Measurements from ENCODE around the gene FXR2.
"Not testable (repeated sequence)": the region's sequence is repeated elsewhere in the genome, so short reads cannot be mapped to it uniquely, and the experiment has no call there.

The FXR2 gene

GRCh38 chr17:7614425-7615264, at the start of gene FXR2:
FXR2 (minus strand) TSS chr17:7614897; CDS start chr17:7614532, 365 bp downstream.
- DNase-seq (ENCODE audit: low spot score) = peak; percentile 100

DNA sequence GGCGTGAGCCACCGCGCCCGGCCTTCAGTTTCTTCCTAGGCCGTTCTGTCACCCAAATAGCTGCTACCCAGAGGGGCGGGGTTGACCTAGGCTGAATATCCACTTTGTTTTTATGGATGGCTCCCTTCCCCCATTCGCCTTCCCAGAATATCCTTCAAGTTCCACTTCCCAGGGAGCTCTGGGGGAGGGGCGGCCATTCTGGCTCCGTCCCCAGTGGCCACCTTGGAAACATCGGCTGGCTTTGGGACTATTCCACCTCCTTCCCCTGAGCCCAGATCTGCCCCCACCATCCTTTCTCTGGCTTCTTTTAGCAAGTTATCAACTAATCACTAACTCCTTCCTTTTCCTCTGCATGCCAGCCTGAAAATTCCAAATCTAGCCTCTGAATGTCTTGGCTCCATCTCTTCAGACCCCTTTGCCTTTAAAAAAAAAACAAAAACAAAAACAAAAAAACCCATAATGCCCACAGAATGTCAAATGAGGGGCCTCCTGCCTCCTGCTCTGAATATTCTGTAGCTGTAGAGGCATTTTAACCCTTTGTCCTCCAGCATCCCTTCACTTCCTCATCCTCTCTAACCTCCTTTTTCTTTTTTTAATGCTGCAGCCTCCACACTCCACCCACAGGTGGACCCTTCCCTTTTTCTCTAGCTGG, 42.4 kb upstream of the FXR2 start:
- peak; percentile 74 for DNase-seq (ENCODE audit: low spot score)

GRCh38 chr17:7655541-7655840, 40.8 kb upstream of the FXR2 start:
- no peak for DNase-seq (ENCODE audit: low spot score)

DNA sequence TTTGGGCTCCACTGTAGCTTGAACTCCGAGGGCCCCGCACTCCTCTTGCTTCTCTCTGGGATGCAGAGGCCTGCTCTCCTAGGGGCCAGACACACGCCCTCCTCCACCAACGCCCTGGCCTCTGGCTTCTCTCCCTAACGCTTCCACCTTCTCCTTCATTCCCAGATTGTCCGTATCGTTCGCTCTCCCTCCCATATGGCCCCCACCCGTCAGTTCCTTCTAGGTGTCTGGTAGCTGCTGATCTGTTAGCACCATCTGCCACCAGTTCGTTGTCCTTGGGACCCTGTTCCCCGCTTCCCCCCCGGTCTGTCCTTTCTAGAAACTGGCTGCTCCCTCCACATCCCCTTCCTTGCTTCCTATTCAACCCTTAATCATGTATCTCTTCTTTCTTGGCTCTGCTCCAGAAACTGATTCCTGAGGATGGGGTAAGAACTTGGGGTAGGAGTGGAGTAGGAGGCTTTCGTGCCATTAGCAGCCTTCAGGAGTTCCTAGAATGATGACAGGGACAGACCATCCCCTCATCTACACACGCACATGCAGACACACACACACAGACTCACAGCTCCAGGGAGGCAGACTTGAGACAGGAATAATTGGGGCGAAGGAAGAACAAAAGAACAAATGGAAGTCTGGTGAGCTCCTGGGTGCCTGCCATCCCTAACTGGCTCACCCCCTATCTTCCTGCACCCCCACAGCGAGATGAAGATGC, 40.3 kb upstream of the FXR2 start:
- no peak for DNase-seq (ENCODE audit: low spot score)

DNA sequence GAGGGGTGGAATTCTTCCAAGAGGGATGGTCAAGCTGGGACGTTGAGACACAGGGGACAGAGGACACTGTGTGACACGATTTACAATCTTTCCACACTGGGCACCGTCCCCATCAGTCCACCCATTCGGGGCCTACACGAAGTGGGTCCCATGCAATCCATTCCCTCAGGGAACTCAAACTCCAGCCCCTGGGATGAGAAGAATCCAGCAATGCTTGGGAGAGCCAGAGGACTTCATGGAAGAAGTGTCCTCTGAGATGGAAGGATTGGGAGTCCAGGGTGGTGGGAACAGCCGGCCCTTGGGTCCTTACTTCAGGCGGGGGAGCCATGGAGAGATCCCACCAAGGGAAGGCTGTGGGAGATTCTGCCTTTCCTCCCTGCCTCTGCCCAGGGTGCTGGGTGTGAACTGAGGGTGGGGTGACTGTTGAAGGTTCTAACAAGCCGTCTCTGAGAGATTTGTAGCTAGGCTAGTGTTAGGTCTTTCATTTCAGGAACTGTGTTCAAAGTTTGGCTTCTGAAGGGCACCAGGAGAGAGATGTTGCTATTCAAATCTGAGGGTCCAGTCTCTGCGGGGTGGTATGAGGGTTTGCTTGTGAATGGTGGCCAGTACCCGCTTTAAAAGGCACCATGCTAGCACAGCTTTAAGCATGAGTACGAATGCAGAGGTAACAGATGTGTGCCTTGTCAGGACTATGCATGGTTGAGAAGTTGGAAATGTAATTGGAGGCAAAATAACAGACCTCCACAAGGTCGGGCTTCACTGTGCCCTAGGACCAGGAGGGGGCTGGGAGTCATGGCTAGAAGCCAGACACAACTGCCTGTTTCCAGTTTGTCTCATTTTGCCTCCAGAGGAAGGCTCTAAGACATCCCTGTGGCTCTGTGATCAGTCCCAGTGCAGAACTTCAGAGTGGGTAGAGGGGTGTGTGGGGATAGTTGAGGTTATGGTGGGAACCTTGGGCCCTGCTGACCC, 38.0 kb upstream of the FXR2 start:
- peak; percentile 40 for DNase-seq (ENCODE audit: low spot score)

DNA sequence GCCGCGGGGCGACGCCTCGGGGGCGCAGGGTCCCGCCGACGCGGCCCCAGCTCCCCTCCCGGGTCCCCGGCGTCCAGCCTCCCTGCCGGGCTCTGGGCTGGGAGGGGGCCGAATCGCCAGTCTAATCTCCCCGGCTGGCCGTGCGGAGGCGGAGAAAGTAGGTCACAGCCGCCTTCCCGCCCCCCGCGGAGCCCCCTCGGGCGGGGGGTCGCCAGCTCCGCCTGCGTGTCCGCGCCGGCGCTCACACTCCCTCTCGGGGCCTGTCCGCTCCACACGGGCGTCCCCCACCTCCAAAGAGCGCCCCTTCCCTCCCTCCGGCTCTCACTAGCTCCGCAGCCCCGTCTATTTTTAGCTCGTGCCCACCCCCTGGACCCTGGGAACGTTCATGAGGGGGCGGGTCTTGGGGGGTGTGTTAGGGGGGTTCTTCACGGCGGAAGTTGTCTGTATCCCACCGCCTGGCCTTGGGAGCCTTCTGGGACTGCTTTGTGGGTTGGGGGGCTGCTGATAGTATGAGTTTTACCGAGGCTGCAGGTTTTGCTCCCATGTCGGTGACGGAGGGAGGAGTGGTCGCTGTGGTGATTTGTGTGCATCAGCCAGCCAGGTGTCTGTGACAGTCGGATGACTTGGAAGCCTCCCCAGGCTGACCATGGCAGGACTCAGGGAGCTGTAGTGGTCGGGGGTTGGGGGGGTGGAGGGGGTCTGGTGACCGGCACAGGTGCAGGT, 37.1 kb upstream of the FXR2 start:
- peak; percentile 50 for DNase-seq (ENCODE audit: low spot score)

- DNase-seq (ENCODE audit: low spot score) = no peak
These were observed 36.5 kb upstream of the FXR2 start for GRCh38 chr17:7651097-7651664.

DNA sequence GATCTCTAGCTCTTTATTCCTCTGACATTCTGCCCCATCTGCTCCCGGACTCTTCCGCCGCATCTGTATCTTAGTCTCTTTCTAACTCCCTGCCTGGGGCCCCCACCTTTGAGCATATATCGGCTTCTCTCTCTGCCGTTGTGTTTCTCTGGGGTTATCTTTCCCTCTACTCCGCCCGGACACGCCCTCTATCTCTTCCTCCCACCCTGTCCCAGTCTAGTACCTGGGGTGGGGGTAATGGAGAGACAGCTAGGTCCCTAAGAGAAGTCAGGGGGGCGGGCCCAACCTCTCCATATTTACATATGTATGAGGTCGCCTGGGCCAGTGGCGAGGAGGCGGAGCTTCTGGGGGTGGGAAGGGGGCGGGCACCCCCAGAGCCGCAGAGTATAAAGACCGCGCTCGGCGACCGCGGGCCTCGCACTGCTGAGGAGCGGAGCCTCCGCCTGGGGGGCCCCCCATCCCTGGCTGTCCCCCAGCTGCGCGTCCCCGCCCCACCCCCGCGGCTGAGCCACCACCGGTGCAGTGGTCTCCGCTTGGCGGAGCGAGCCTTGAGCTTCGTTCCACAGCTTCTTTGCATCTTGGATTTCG, 35.9 kb upstream of the FXR2 start, which contains the start of gene ATP1B2:
Gene ATP1B2, plus strand, starts transcription at position 418 of the 588 bp plus-strand sequence. CDS start 593 bp downstream, outside the sequence.
- DNase-seq (ENCODE audit: low spot score) = peak; percentile 96

DNA sequence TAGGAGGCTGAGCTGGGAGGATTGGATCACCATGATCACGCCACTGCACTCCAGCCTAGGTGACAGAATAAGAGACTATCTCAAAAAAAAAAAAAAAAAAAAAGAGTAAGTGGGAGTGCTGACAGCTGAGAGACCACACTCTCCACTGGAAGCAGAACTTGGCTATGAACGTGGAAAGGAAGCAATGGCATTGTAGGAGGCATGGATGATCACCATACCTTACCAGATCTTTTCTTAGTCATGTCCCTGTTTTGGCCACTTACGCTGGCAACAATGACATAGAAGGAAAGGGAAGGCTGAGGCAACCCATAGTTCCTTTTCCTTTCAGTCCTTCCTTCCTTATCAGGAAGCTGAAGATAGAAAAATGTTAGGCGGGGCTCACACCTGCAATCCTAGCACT, 32.3 kb upstream of the FXR2 start:
- no peak for DNase-seq (ENCODE audit: low spot score)

GRCh38 chr17:7646457-7646856, 31.8 kb upstream of the FXR2 start:
- DNase-seq (ENCODE audit: low spot score) = no peak

GRCh38 chr17:7644775-7645174, 30.1 kb upstream of the FXR2 start:
- no peak for DNase-seq (ENCODE audit: low spot score)

GRCh38 chr17:7641635-7642034, 26.9 kb upstream of the FXR2 start:
- DNase-seq (ENCODE audit: low spot score) = not testable (repeated sequence)

GRCh38 chr17:7640783-7641182, 26.1 kb upstream of the FXR2 start:
- DNase-seq (ENCODE audit: low spot score) = no peak

- DNase-seq (ENCODE audit: low spot score) = no peak
These were observed 21.5 kb upstream of the FXR2 start for GRCh38 chr17:7636163-7636562.

DNA sequence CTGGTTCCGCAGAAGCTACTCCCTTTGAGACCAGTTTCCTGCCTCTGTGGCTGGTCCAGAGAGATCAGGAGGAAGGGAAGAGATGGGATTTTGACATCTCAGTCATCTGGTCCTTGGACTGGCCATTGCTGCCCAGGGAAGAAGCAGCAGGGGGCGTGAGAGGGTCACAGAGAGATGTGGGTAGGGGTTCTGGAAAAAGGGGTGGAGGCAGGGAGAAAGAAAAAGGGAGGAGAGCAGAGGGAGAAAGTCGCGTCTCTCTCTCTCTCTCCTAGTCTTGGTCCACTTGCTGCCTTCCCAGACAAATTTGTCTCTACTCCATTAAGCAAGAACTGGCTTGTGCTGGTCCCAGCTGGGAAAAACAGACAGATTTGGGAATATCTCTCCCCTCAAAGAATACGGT, 19.7 kb upstream of the FXR2 start:
- peak; percentile 68 for DNase-seq (ENCODE audit: low spot score)

GRCh38 chr17:7633093-7633492, 18.4 kb upstream of the FXR2 start:
- DNase-seq (ENCODE audit: low spot score) = no peak

DNA sequence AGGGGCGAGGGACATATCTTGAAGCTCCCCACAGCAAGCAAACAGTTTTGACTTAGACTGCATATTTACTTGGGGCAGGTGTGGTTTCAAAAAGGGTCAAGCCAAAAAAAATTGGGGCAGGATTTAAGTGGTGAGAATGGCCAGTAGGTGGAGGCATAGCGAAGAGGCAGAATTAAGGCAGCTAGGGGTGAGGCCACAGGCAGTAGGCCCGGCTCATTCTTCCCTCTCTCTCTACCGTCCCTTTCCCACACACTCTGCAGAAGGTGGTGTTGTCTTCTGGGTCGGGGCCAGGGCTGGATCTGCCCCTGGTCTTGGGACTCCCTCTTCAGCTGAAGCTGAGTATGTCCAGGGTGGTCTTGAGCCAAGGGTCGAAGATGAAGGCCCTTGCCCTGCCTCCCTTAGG, 17.8 kb upstream of the FXR2 start:
- DNase-seq (ENCODE audit: low spot score) = peak; percentile 56

DNA sequence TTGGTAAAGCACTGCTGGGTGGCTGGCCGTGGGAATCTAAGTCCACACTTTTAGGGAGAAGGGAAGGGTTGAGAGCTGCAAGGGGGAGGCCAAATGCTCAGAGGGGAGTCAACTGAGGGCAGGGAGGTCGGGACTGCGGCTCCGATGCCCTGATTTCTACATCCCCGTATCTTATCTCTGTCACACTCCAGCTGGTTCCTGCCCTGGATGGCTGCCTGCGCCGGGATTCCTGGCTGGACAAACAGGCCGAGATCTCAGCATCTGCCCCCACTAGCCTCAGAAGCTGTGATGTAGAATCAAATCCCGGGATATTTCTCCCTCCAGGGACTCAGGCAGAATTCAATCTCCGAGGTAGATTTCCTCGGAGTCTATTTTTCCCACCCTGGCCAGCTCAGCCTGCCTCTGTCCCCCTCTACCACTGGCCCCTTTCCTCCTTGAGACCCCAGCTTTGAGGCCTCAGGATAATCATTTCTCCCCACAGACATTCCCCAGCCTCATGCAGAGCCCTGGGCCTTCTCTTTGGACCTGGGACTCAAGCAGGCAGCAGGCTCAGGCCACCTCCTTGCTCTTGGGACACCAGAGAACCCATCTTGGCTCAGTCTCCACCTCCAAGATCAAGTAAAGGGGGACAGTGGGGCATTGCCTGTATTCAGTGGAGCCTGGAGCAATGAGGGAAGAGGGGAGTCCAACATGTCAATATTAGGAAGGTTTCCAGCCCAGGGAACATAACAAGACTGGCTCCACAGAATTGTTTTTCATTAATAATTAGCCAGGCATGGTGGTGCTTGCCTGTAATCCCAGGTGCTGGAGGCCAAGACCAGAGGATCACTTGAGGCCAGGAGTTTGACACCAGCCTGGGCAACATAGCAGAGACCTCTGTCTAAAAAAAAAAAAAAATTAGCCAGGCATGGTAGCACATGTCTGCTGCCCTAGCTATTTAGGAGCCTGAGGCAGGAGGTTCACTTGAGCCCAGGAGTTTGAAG, 17.0 kb upstream of the FXR2 start:
- DNase-seq (ENCODE audit: low spot score) = no peak

DNA sequence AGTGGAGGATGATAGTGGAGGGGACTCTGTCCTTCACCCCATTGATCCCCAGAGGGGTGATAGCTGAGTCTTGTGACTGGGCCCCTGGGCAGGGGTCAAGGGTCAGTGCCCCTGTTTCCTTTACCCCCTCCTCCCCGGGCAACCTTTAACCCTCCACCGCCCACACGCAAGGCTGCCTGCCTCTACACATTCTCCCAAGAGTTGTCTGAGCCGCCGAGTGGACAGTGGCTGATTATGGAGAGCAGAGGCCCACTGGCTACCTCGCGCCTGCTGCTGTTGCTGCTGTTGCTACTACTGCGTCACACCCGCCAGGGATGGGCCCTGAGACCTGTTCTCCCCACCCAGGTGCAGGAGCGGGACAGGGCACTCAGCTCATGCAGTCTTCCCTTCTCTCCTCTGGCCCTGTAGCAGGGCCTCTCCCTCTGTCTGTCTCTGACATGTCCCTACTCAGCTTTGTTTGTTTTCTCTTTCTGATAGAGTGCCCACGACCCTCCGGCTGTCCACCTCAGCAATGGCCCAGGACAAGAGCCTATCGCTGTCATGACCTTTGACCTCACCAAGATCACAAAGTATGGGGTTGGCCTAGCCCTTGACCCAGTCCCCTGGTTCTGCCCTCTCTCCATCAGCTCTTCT, 15.4 kb upstream of the FXR2 start, which contains the start of gene SHBG:
Gene SHBG, plus strand, starts transcription at position 197 of the 633 bp plus-strand sequence. Its CDS starts 38 bp downstream, at position 235.
- no peak for DNase-seq (ENCODE audit: low spot score)

All from cerebellar cortex (tissue), 1 donor.